Fibroblast of skin of scalp (primary cell): ENCODE data around the gene NXPH3.

Experiments
- DNase-seq: peaks from one replicate; pipeline ENCODE4 v3.0.0-alpha.2; 2013

NXPH3 gene

GRCh38 chr17:49630113-49630900, 54.6 kb downstream of the NXPH3 start:
- DNase-seq, result no peak

- no peak for DNase-seq
Observed at GRCh38 chr17:49631496-49631895, 55.8 kb downstream of the NXPH3 start.
